Endothelial cell of umbilical vein (primary cell): ENCODE measurements around the gene DCUN1D2.

ENCODE experiments used
- CTCF ChIP-seq, 2 donors: IDR thresholded peaks; 1 replicate in 1 of 2; 2 replicates in 1 of 2; pipeline ENCODE4 v1.5.1; 2011; ENCODE audit warnings: low read length in 2 of 2, mild to moderate bottlenecking in 2 of 2, moderate library complexity in 2 of 2, control low read depth in 1 of 2, inconsistent platforms in 1 of 2, low read depth in 1 of 2; ENCODE audit not compliant: insufficient read depth in 1 of 2; ENCODE audit errors: extremely low read depth in 1 of 2
- POLR2A ChIP-seq: IDR thresholded peaks from 2 replicates; pipeline ENCODE4 v1.6.1; 2012; ENCODE audit warnings: low read depth, mild to moderate bottlenecking, control low read depth, low read length

GRCh38 chr13:113514847-113515246 is 24.3 kb upstream of the DCUN1D2 start:
- TF ChIP-seq POLR2A (no peak), CTCF (IDR thresholded peaks at IDR 0.05; ENCODE audit: extremely low read depth in 1 of 2, insufficient read depth in 1 of 2, low read depth in 1 of 2, low read length in 2 of 2) (no peak)
